Measurements from ENCODE around the gene CYP27C1. TPM values are rescaled to one million over a fixed set of nuclear protein-coding genes. Genes with fewer than 3 reads are reported as not detected.

The CYP27C1 gene

Small RNA genes within 50 kb of the gene (small RNA-seq; reads per million reads assigned to genes)
- gene NIFKP9 (ENCODE audit: low read depth) = not detected

Measured in mesenchymal stem cell (in vitro differentiated cells and primary cell).